CD4-positive, alpha-beta memory T cell (primary cell): ENCODE measurements around the gene MAN1C1. TPM values are rescaled to one million over a fixed set of nuclear protein-coding genes. Genes with fewer than 3 reads are reported as not detected.

Experiments
- CTCF ChIA-PET: fragments of 350-600 bp; sonication (Branson Sonifier 250); formaldehyde crosslinking; loops from one replicate; lab custom pipeline; 2021; ENCODE audit warnings: inconsistent platforms; ENCODE audit not compliant: partially characterized antibody; lab: Charles Lee
- POLR2A ChIA-PET: fragments of 350-600 bp; sonication (Branson Sonifier 250); formaldehyde crosslinking; loops from one replicate; lab custom pipeline; 2021; ENCODE audit not compliant: partially characterized antibody; lab: Charles Lee
- DNase-seq, 5 donors: peaks; one replicate each; pipeline versions ENCODE4 v3.0.0 to v3.0.0-alpha.2; 2020 to 2022; ENCODE audit warnings: mixed read lengths in 1 of 5
- H3K27ac ChIP-seq: one replicate; pipeline ENCODE4 v1.7.0; 2013; ENCODE audit warnings: low read depth, low read length
- H3K27me3 ChIP-seq: 2 replicates; pipeline ENCODE4 v1.7.0; 2013; ENCODE audit warnings: mild to moderate bottlenecking, low read length, moderate library complexity; ENCODE audit not compliant: insufficient read depth
- H3K36me3 ChIP-seq: 2 replicates; pipeline ENCODE4 v1.7.0; 2013; ENCODE audit warnings: mild to moderate bottlenecking, low read length, moderate library complexity; ENCODE audit not compliant: insufficient read depth
- H3K4me1 ChIP-seq: 2 replicates; pipeline ENCODE4 v1.7.0; 2013; ENCODE audit warnings: mild to moderate bottlenecking, low read length, moderate library complexity; ENCODE audit not compliant: insufficient read depth
- H3K4me3 ChIP-seq, 2 donors: one replicate each; pipeline ENCODE4 v1.7.0; 2013; ENCODE audit warnings: low read length in 2 of 2, mild to moderate bottlenecking in 1 of 2
- H3K9me3 ChIP-seq, 2 donors: one replicate each; pipeline ENCODE4 v1.7.0; 2013; ENCODE audit warnings: low read length in 2 of 2, control low read depth in 1 of 2; ENCODE audit not compliant: control insufficient read depth in 1 of 2
- H3K27ac Mint-ChIP-seq, 7 donors: one replicate each; pipeline ENCODE4 v1.8.0; 2020 to 2021; ENCODE audit warnings: mixed read lengths in 7 of 7, mild to moderate bottlenecking in 6 of 7, inconsistent platforms in 3 of 7, moderate library complexity in 3 of 7
- H3K27me3 Mint-ChIP-seq, 2 donors: one replicate each; pipeline ENCODE4 v1.8.0; 2020 to 2021; ENCODE audit warnings: mixed read lengths in 2 of 2
- H3K36me3 Mint-ChIP-seq, 2 donors: one replicate each; pipeline ENCODE4 v1.8.0; 2020 to 2021; ENCODE audit warnings: mixed read lengths in 2 of 2, inconsistent platforms in 1 of 2, mild to moderate bottlenecking in 1 of 2
- H3K4me1 Mint-ChIP-seq, 4 donors: one replicate each; pipeline ENCODE4 v1.8.0; 2020 to 2021; ENCODE audit warnings: mixed read lengths in 4 of 4, mild to moderate bottlenecking in 1 of 4
- H3K4me3 Mint-ChIP-seq, 8 donors: one replicate each; pipeline ENCODE4 v1.8.0; 2020 to 2021; ENCODE audit warnings: mixed read lengths in 8 of 8, mild to moderate bottlenecking in 7 of 8, moderate library complexity in 6 of 8, inconsistent platforms in 3 of 8
- H3K9me3 Mint-ChIP-seq, 8 donors: one replicate each; pipeline ENCODE4 v1.8.0; 2020 to 2021; ENCODE audit warnings: mixed read lengths in 8 of 8, mild to moderate bottlenecking in 5 of 8, inconsistent platforms in 3 of 8, moderate library complexity in 1 of 8
- intact Hi-C: fragments of 100-400 bp; cut with micrococcal nuclease; formaldehyde crosslinking; loops from one replicate; pipeline ENCODE4 v1.15.1; 2023
- polyA plus RNA-seq, 2 donors: library from polyadenylated mRNA; unstranded; fragments of 300-500 nt; fragmentation: Illumina TruSeq; gene quantifications; one replicate each; pipeline ENCODE4 v1.2.3, GENCODE V29; 2021
- total RNA-seq, 2 experiments: library from RNA; stranded (reverse); gene quantifications; one replicate each; pipeline ENCODE4 v1.2.3, GENCODE V29; 2021

Gene MAN1C1
- total and polyA plus RNA-seq, 4 experiments from 2014 or later, result 3.6 to 45.1 (median 26.5) TPM

DNA sequence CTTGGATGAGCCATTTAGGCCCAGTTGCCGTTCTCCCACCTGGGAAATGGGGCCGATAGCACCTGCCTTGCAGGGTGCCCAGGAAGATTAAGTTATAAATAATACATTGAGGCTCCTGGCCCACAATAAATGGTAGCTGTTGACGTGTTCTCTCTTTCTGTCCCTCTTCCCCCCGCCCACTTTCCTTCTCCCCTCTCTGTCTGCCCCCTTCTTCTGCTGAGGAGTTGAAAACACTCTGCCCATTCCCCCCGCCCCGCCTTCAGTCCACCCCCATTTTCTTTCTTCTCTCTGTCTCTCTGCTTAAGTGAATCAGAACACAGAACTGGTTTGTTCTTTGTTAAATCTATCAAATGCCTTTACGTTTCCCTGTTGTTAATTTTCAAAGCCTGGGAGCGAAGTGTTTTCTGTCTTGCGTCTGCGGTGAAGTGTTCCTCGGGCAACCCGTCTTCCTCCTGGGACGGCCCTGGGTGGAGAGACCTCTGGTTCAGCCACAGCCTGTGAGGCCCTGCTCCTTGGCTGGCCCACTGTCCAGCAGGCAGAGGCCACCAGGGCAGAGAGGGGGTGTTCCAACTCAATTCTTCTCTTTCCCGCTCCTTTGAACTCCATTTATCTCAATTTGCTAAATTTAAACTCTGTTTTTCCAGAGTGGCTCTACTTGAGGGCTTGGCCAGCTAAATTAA is 154.1 kb downstream of the MAN1C1 start:
- ChIA-PET POLR2A (no interaction called here), CTCF (interaction anchor here (1.7 kb wide), 1 partner anchor 162 kb away, joined by 3 read pairs; no protein-coding TSS in a partner anchor)
- Mint-ChIP-seq H3K36me3 (peaks cover 21 to 25% of the 10 kb centered on the region in 2 donors), H3K27me3 (no peaks in the 10 kb centered on the region), H3K9me3 (no peaks in the 10 kb centered on the region), H3K27ac (peak overlapping the region; percentile 65 to 98 (median 80)), H3K4me3 (peak overlapping the region in 4 of 8 donors; percentile 29 to 63 (median 50)), H3K4me1 (peaks cover 50 to 69% (median 57%) of the 10 kb centered on the region in 4 donors)
- intact Hi-C loops, result no loop called here
- H3K4me1 ChIP-seq, result peaks cover 54% of the 10 kb centered on the region
- H3K4me3 ChIP-seq, result no peak overlapping the region
- H3K36me3 ChIP-seq, result peaks cover 5% of the 10 kb centered on the region
- no peak overlapping the region for H3K27ac ChIP-seq
- no peaks in the 10 kb centered on the region for H3K27me3 ChIP-seq
- no peaks in the 10 kb centered on the region for H3K9me3 ChIP-seq
- DNase-seq, result no peak

DNA sequence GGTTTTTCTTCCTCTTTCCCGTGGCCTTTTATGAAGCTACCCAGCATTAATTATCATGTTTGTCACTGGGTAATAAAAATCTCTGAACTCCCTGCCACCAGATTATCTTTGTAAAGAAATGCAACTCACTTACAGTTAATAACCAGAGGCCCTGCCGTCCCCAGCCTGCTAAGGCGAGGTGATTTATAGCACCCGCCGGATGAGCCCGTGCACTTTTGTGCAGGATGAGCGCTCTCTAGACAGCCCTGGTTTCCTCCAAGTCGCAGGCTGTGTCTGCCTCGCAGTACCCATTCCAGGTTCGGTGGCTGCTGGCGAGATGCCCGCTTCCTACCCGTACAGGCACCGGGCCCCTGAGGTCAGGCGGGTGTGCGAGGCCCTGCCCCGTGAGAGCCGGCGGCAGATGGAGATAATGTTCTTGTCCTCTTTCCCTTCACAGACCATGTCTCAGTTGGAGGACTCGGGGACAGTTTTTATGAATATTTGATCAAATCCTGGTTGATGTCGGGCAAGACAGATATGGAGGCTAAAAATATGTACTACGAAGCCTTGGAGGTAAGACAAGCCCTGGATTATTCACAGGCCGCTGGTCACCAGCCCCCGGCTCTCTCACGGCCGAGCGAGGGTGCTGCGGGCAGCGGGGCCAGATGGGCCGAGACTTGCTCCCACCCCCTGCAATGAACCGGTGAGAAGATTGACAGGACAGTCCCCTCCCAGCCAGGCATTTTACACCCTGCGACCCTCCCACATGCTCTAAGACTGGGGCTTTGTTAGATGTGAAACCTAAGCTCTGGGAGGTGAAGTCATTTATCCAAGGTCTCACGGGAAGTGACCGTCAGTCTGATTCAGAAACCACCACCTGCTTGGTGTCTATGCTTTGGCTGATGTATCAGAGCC is 154.9 kb downstream of the MAN1C1 start:
- H3K4me3 ChIP-seq, result no peak overlapping the region
- ChIA-PET CTCF (interaction anchor here (1.1 to 1.7 kb wide), 2 partner anchors 163 kb away, joined by 3 read pairs; no protein-coding TSS in a partner anchor), POLR2A (no interaction called here)
- H3K4me3 Mint-ChIP-seq, result peak overlapping the region in 5 of 8 donors; percentile 17 to 63 (median 43)
- H3K27me3 ChIP-seq, result no peaks in the 10 kb centered on the region
- intact Hi-C loops, result no loop called here
- H3K9me3 Mint-ChIP-seq, result no peaks in the 10 kb centered on the region
- H3K27ac ChIP-seq, result no peak overlapping the region
- no peaks in the 10 kb centered on the region for H3K9me3 ChIP-seq
- DNase-seq, result no peak
- peaks cover 51 to 77% (median 59%) of the 10 kb centered on the region in 4 donors for H3K4me1 Mint-ChIP-seq
- peaks cover 19 to 21% of the 10 kb centered on the region in 2 donors for H3K36me3 Mint-ChIP-seq
- H3K27ac Mint-ChIP-seq, result peak overlapping the region; percentile 65 to 98 (median 88)
- H3K4me1 ChIP-seq, result peaks cover 62% of the 10 kb centered on the region
- H3K36me3 ChIP-seq, result peaks cover 5% of the 10 kb centered on the region
- no peaks in the 10 kb centered on the region for H3K27me3 Mint-ChIP-seq

DNA sequence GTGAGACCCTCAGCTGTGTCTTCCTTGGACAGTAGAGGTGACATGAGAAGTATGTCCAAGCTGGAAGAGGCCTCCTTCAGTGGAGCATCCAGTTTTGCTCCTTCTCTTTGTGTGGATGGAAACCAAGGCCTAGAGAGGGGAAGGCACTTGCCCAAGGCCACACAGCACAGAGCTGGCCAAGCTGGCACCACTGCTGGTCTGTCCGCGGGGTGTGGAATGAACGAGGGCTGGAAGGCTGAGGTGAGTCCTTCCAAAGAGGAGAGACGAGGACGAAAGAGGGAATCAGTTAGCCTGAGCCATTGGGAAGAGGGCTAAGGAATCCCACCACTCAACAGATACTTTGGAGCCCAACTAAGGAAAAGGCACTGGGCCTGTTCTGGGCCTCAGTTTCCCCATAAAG is 155.6 kb downstream of the MAN1C1 start:
- Histone ChIP-seq H3K27me3 (no peaks in the 10 kb centered on the region), H3K36me3 (peaks cover 5% of the 10 kb centered on the region), H3K9me3 (no peaks in the 10 kb centered on the region), H3K4me3 (no peak overlapping the region), H3K27ac (no peak overlapping the region), H3K4me1 (peaks cover 64% of the 10 kb centered on the region)
- ChIA-PET CTCF (interaction anchor here (1.1 kb wide), 1 partner anchor 164 kb away, joined by 3 read pairs; no protein-coding TSS in a partner anchor), POLR2A (no interaction called here)
- no peaks in the 10 kb centered on the region for H3K27me3 Mint-ChIP-seq
- intact Hi-C loops, result no loop called here
- peak overlapping the region in 1 of 8 donors; percentile 27 for H3K4me3 Mint-ChIP-seq
- no peak for DNase-seq
- H3K4me1 Mint-ChIP-seq, result peaks cover 53 to 84% (median 59%) of the 10 kb centered on the region in 4 donors
- peak overlapping the region; percentile 58 to 98 (median 84) for H3K27ac Mint-ChIP-seq
- H3K36me3 Mint-ChIP-seq, result peaks cover 19 to 21% of the 10 kb centered on the region in 2 donors
- H3K9me3 Mint-ChIP-seq, result no peaks in the 10 kb centered on the region

DNA sequence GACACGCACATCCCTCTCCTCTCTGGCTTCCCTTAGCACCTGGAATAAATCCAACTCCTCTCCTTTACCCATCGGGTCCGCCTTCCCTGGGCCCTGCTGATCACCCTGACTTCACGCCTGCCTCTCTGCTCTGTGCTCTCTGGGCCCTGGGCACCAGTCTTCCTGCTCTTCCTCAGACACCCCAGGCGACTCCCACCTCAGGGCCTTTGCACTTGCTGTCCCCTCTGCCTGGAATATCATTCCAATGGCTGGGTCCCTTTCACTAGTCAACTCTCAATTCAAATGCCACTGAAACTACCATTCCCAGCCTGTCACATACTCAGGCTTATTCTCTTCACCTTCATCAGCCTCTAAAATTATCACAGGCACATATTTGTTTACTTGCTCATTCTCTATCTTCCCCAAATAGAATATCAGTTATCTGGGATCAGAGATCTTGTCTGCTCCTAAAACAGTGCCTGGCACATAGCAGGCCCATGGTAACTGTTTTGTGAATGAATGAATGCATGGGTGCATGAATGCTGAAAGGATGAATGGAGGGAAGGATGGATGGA is 156.2 kb downstream of the MAN1C1 start:
- Histone ChIP-seq H3K27me3 (no peaks in the 10 kb centered on the region), H3K9me3 (no peaks in the 10 kb centered on the region), H3K27ac (no peak overlapping the region), H3K4me1 (peaks cover 64% of the 10 kb centered on the region), H3K36me3 (peaks cover 5% of the 10 kb centered on the region), H3K4me3 (no peak overlapping the region)
- H3K36me3 Mint-ChIP-seq, result peaks cover 16 to 21% of the 10 kb centered on the region in 2 donors
- no peaks in the 10 kb centered on the region for H3K27me3 Mint-ChIP-seq
- peak overlapping the region; percentile 58 to 98 (median 93) for H3K27ac Mint-ChIP-seq
- CTCF ChIA-PET, result interaction anchor here (1.1 to 2.1 kb wide), 3 partner anchors 96 to 207 kb away, joined by 3 to 6 read pairs (median 3); no protein-coding TSS in a partner anchor
- H3K9me3 Mint-ChIP-seq, result no peaks in the 10 kb centered on the region
- POLR2A ChIA-PET, result interaction anchor here (1.1 to 3.7 kb wide), 6 partner anchors 15 to 154 kb away, joined by 3 to 42 read pairs (median 12); partner anchors contain the start of genes MAN1C1 and MTFR1L
- intact Hi-C loops, result no loop called here
- DNase-seq, result no peak
- peaks cover 53 to 87% (median 59%) of the 10 kb centered on the region in 4 donors for H3K4me1 Mint-ChIP-seq
- H3K4me3 Mint-ChIP-seq, result peak overlapping the region in 2 of 8 donors; percentile 26 to 34

DNA sequence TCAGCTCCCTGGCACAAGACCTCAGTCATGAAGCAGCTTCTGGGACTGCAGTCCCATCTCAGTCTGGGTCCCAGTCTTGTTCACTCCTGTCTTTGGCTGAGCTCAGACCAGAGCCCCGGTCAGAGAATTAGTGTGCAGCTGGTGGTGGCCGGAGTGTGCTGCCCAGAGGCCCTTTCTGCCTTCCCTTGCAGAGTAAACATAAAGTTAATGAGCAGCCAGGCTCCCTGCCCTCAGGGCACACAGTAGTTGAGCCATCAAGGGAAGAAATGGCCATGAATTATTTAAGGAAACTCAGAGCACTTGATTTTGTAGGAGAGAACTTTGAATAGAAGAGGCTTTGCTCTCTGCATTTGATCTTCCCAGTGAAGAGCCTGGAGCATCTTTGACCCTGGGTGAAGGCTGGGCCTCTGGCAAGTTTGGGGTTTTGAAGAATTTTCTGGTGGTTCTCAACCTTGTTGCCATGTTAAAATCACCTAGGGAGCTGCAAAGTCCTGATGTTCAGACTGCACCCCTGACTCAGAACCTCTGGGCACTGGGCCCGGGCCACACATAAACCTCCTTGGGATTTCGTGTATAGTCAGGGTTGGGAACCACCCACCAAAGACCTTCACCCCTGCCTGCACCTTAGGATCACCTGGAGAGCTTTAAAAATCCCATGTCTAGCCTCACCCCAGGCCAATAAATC is 157.0 kb downstream of the MAN1C1 start:
- POLR2A ChIA-PET, result interaction anchor here (1.1 to 3.7 kb wide), 17 partner anchors 14 to 223 kb away, joined by 3 to 42 read pairs (median 8); partner anchors contain the start of genes MAN1C1, MTFR1L and SELENON
- Mint-ChIP-seq H3K27ac (peak overlapping the region; percentile 90 to 99 (median 93)), H3K4me3 (peak overlapping the region in 7 of 8 donors; percentile 66 to 90 (median 83)), H3K4me1 (peaks cover 53 to 87% (median 59%) of the 10 kb centered on the region in 4 donors), H3K27me3 (no peaks in the 10 kb centered on the region), H3K9me3 (no peaks in the 10 kb centered on the region), H3K36me3 (peaks cover 16 to 22% of the 10 kb centered on the region in 2 donors)
- CTCF ChIA-PET, result interaction anchor here (1.0 to 3.7 kb wide), 8 partner anchors 8 to 208 kb away, joined by 3 to 32 read pairs (median 4); partner anchors contain the start of gene SELENON
- Histone ChIP-seq H3K27me3 (no peaks in the 10 kb centered on the region), H3K4me1 (peaks cover 64% of the 10 kb centered on the region), H3K9me3 (no peaks in the 10 kb centered on the region), H3K4me3 (no peak overlapping the region), H3K36me3 (peaks cover 5% of the 10 kb centered on the region), H3K27ac (peak overlapping the region; percentile 45)
- intact Hi-C loops, result loop anchor here (2.0 kb wide), 1 partner anchor 19 kb away; no protein-coding TSS in a partner anchor
- DNase-seq, result no peak

DNA sequence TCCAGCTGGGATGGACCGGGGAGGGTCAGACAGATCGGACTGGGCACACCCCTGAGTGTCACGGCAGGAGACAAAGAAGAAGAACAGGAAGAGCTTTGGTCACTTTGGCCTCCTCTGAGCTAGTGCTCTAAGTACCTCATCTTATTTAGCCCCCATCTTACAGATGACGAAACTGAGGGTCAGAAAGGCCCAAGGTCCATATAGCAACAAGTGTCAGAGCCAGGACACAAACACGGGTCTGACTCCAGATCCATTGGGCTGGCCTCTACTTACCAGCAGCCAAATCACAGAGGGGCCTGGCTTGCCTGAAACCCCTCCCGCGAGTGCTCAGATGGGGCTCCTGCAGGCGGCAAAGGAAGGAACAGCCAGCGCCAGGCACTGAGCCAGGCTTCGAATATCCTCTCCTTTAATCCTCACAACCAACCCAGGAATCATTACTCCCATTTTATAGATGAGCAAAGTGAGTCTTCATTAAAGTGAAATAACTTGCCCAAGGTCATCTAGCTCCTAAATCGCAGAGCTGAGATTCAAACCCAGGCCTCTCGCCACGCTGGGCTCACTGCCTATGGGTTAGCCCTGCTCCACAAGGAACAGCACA is 157.7 kb downstream of the MAN1C1 start:
- Histone ChIP-seq H3K9me3 (no peaks in the 10 kb centered on the region), H3K4me1 (peaks cover 64% of the 10 kb centered on the region), H3K27ac (peak overlapping the region; percentile 45), H3K27me3 (no peaks in the 10 kb centered on the region), H3K4me3 (peak overlapping the region in 1 of 2 donors; percentile 14), H3K36me3 (peaks cover 5% of the 10 kb centered on the region)
- DNase-seq, result no peak
- ChIA-PET CTCF (interaction anchor here (0.8 to 3.7 kb wide), 18 partner anchors 9 to 272 kb away, joined by 3 to 32 read pairs (median 4); partner anchors contain the start of genes MTFR1L and SELENON), POLR2A (interaction anchor here (0.7 to 3.7 kb wide), 37 partner anchors 8 to 231 kb away, joined by 3 to 42 read pairs (median 6); partner anchors contain the start of genes LDLRAP1, MAN1C1, MTFR1L and SELENON)
- intact Hi-C loops, result loop anchor here (2.0 kb wide), 1 partner anchor 20 kb away; no protein-coding TSS in a partner anchor
- H3K4me1 Mint-ChIP-seq, result peaks cover 51 to 82% (median 54%) of the 10 kb centered on the region in 4 donors
- no peaks in the 10 kb centered on the region for H3K9me3 Mint-ChIP-seq
- no peaks in the 10 kb centered on the region for H3K27me3 Mint-ChIP-seq
- peaks cover 12 to 24% of the 10 kb centered on the region in 2 donors for H3K36me3 Mint-ChIP-seq
- H3K27ac Mint-ChIP-seq, result peak overlapping the region; percentile 90 to 99 (median 93)
- peak overlapping the region; percentile 66 to 90 (median 82) for H3K4me3 Mint-ChIP-seq
